K562 (cell line): ENCODE measurements around the gene ATP13A4. TPM values are rescaled to one million over a fixed set of nuclear protein-coding genes. Genes with fewer than 3 reads are reported as not detected.

Experiments
- CREB3L1 ChIP-seq: fragments of 450-650 bp; IDR thresholded peaks from 2 replicates; pipeline ENCODE4 v1.6.1; 2014; ENCODE audit warnings: low read depth, mild to moderate bottlenecking, moderate library complexity, borderline replicate concordance
- FOXP4 ChIP-seq: sonication (generic); formaldehyde crosslinking; IDR thresholded peaks from 2 replicates; pipeline ENCODE4 v1.8.0; 2022; ENCODE audit warnings: mild to moderate bottlenecking, missing genetic modification reagents, borderline replicate concordance
- HLTF ChIP-seq: fragments of 450-650 bp; IDR thresholded peaks from 2 replicates; pipeline ENCODE4 v1.6.1; 2016
- KDM2B ChIP-seq: fragments of 250-450 bp; sonication (Bioruptor Pico); IDR thresholded peaks from 2 replicates; pipeline ENCODE4 v1.8.0; 2021; ENCODE audit warnings: mild to moderate bottlenecking, moderate library complexity
- KDM4B ChIP-seq, 2 experiments: fragments of 450-650 bp in 1 of 2; sonication (generic) in 1 of 2; IDR thresholded peaks; 2 replicates each; pipeline ENCODE4 v1.6.1; 2016 to 2017; ENCODE audit warnings: borderline replicate concordance in 2 of 2, antibody characterized with exemption in 1 of 2, low read depth in 1 of 2, mild to moderate bottlenecking in 1 of 2
- KLF13 ChIP-seq: fragments of 450-650 bp; IDR thresholded peaks from 2 replicates; pipeline ENCODE4 v1.6.1; 2016; ENCODE audit warnings: missing genetic modification characterization, low read depth, mild to moderate bottlenecking, missing compliant biosample characterization, moderate library complexity, borderline replicate concordance
- NRF1 ChIP-seq, 2 experiments: fragments of 450-650 bp; IDR thresholded peaks in 1 of 2; conservative IDR thresholded peaks in 1 of 2; 2 replicates each; pipeline ENCODE4 v1.6.1; 2014; ENCODE audit warnings: mild to moderate bottlenecking in 2 of 2
- POLR2G ChIP-seq: fragments of 200-400 bp; formaldehyde crosslinking; IDR thresholded peaks from 2 replicates; pipeline ENCODE4 v1.6.1; 2017; ENCODE audit warnings: low read depth, mild to moderate bottlenecking, antibody characterized with exemption, low read length, moderate library complexity
- PTRF ChIP-seq: fragments of 450-650 bp; IDR thresholded peaks from 2 replicates; pipeline ENCODE4 v1.6.1; 2016; ENCODE audit warnings: mild to moderate bottlenecking, missing genetic modification characterization, missing compliant biosample characterization
- SMARCC2 ChIP-seq: fragments of 450-650 bp; IDR thresholded peaks from 2 replicates; pipeline ENCODE4 v1.6.1; 2017; ENCODE audit warnings: antibody characterized with exemption, moderate library complexity, mild to moderate bottlenecking, low read depth
- TAF7 ChIP-seq: fragments of 450-650 bp; IDR thresholded peaks from 2 replicates; pipeline ENCODE4 v1.6.1; 2016; ENCODE audit warnings: missing genetic modification characterization, missing compliant biosample characterization
- THRA ChIP-seq: fragments of 450-650 bp; IDR thresholded peaks from 2 replicates; pipeline ENCODE4 v1.6.1; 2017; ENCODE audit warnings: mild to moderate bottlenecking, moderate library complexity
- WHSC1 ChIP-seq: IDR thresholded peaks from one replicate; pipeline ENCODE4 v1.6.1; 2012; ENCODE audit warnings: low read length, control low read depth, inconsistent platforms
- ZBTB5 ChIP-seq: fragments of 450-650 bp; IDR thresholded peaks from 2 replicates; pipeline ENCODE4 v1.6.1; 2017; ENCODE audit warnings: antibody characterized with exemption
- ZNF184 ChIP-seq: sonication (generic); formaldehyde crosslinking; IDR thresholded peaks from 2 replicates; pipeline ENCODE4 v1.5.0; 2020; ENCODE audit warnings: missing genetic modification reagents
- ZNF347 ChIP-seq: fragments of 450-650 bp; formaldehyde crosslinking; IDR thresholded peaks from 2 replicates; pipeline ENCODE4 v1.4.0; 2020; ENCODE audit warnings: low read depth, mild to moderate bottlenecking, moderate library complexity
- ZNF699 ChIP-seq: fragments of 250-450 bp; sonication (Bioruptor Pico); IDR thresholded peaks from 2 replicates; pipeline ENCODE4 v1.8.0; 2021; ENCODE audit warnings: mild to moderate bottlenecking, moderate library complexity; ENCODE audit not compliant: insufficient replicate concordance
- ZNF830 ChIP-seq: fragments of 250-450 bp; sonication (Bioruptor Pico); IDR thresholded peaks from 2 replicates; pipeline ENCODE4 v1.5.0; 2021; ENCODE audit warnings: mild to moderate bottlenecking
- polyA plus RNA-seq, 8 experiments: library from polyadenylated mRNA; depleted of rRNA in 4 of 8; stranded (reverse) in 5 of 8; unstranded in 3 of 8; fragments of >200 nt; fragmentation: Nextera tagmentation in 2 of 8; fragmentation: Illumina TruSeq in 1 of 8; extraction: Ambion mirVana in 2 of 8; extraction: Trizol in 1 of 8; gene quantifications; 2 replicates each; pipeline versions ENCODE4 v1.2.1 to v1.2.3, GENCODE V29; 2011 to 2014; ENCODE audit warnings: inconsistent platforms in 1 of 8, missing spikeins in 1 of 8
- total RNA-seq, 7 experiments: library from RNA; depleted of rRNA in 6 of 7; stranded (reverse); fragments of >200 nt in 6 of 7; fragmentation: Illumina TruSeq in 2 of 7; extraction: Trizol in 2 of 7; gene quantifications; 2 replicates each; pipeline versions ENCODE4 v1.2.1 to v1.2.3, GENCODE V29; 2011 to 2021; ENCODE audit warnings: low replicate concordance in 1 of 7

Gene ATP13A4
- total and polyA plus RNA-seq, 9 of the 15 experiments (the other 6 are each of a cell fraction or from before 2014, with no cell fraction given): 0.03 to 0.14 (median 0.07) TPM; not detected in 6

GRCh38 chr3:193592841-193593667 is 38.4 kb upstream of the ATP13A4 start, which contains the start of gene OPA1 (continued):
- TF ChIP-seq THRA: no peak
- no peak; the same call in 1 of the 2 replicates for TF ChIP-seq FOXP4
- peak; percentile 98 for TF ChIP-seq POLR2G
- TF ChIP-seq ZNF699 (CRISPR knock-in tag): no peak
- TF ChIP-seq KDM4B (IDR thresholded peaks at IDR 0.05; ENCODE audit: borderline replicate concordance in 2 of 2, low read depth in 1 of 2): peak in 1 of 2 experiments; percentile 93; a peak in 2 of 4 replicates
- TF ChIP-seq ZNF830 (CRISPR knock-in tag): no peak
- TF ChIP-seq WHSC1: no peak
- no peak for TF ChIP-seq ZBTB5
- TF ChIP-seq NRF1 (conservative IDR thresholded peaks at IDR 0.05 in 1 of 2, IDR thresholded peaks at IDR 0.05 in 1 of 2): peak; percentile 98 to 99
- TF ChIP-seq CREB3L1: 0 out of 2 replicates have a peak, but pooled peaks have one; percentile 59
- TF ChIP-seq SMARCC2: no peak
- no peak for TF ChIP-seq ZNF347 (CRISPR knock-in tag)
- peak; percentile 75; the same call in 1 of the 2 replicates for TF ChIP-seq KLF13 (tag)
- 0 out of 2 replicates have a peak, but pooled peaks have one; percentile 21 for TF ChIP-seq TAF7 (tag)
- no peak for TF ChIP-seq HLTF
- TF ChIP-seq PTRF: no peak
- TF ChIP-seq ZNF184 (CRISPR knock-in tag): no peak
- no peak for TF ChIP-seq KDM2B (CRISPR knock-in tag)
